HEK293 (cell line): ENCODE results near the gene MICALL1.
A peak's percentile ranks its signal among the peaks of the same experiment; 100 is the strongest.

ENCODE experiments used
- GLIS2 ChIP-seq: fragments of 450-650 bp; formaldehyde crosslinking; IDR thresholded peaks from 2 replicates; pipeline ENCODE4 v1.5.1; 2016; ENCODE audit warnings: missing biosample characterization, missing genetic modification characterization
- KLF1 ChIP-seq: fragments of 450-650 bp; formaldehyde crosslinking; IDR thresholded peaks from 2 replicates; pipeline ENCODE4 v1.5.1; 2016; ENCODE audit warnings: missing biosample characterization, missing genetic modification characterization
- KLF16 ChIP-seq: fragments of 450-650 bp; formaldehyde crosslinking; IDR thresholded peaks from 2 replicates; pipeline ENCODE4 v1.5.1; 2017; ENCODE audit warnings: missing biosample characterization, missing genetic modification characterization
- TCF7L2 ChIP-seq: IDR thresholded peaks from 2 replicates; pipeline ENCODE4 v1.6.1; 2011; ENCODE audit warnings: low read depth, mild to moderate bottlenecking, inconsistent platforms, low read length, moderate library complexity, borderline replicate concordance
- ZFP3 ChIP-seq: fragments of 450-650 bp; formaldehyde crosslinking; IDR thresholded peaks from 2 replicates; pipeline ENCODE4 v1.5.1; 2016; ENCODE audit warnings: low read depth, missing biosample characterization, missing genetic modification characterization
- ZIC2 ChIP-seq: fragments of 450-650 bp; formaldehyde crosslinking; IDR thresholded peaks from 2 replicates; pipeline ENCODE4 v1.5.1; 2016; ENCODE audit warnings: missing biosample characterization, missing genetic modification characterization
- ZNF114 ChIP-seq: fragments of 450-650 bp; formaldehyde crosslinking; IDR thresholded peaks from 2 replicates; pipeline ENCODE4 v1.5.0; 2017; ENCODE audit warnings: missing biosample characterization, missing genetic modification characterization
- ZNF133 ChIP-seq: fragments of 450-650 bp; formaldehyde crosslinking; IDR thresholded peaks from 2 replicates; pipeline ENCODE4 v1.5.1; 2016; ENCODE audit warnings: missing biosample characterization, missing genetic modification characterization
- ZNF174 ChIP-seq: fragments of 450-650 bp; formaldehyde crosslinking; IDR thresholded peaks from 2 replicates; pipeline ENCODE4 v1.5.0; 2017; ENCODE audit warnings: missing biosample characterization, mild to moderate bottlenecking, missing genetic modification characterization
- ZNF211 ChIP-seq: fragments of 450-650 bp; formaldehyde crosslinking; IDR thresholded peaks from 2 replicates; pipeline ENCODE4 v1.5.1; 2016; ENCODE audit warnings: low read depth, missing biosample characterization, missing genetic modification characterization
- ZNF223 ChIP-seq: fragments of 450-650 bp; formaldehyde crosslinking; IDR thresholded peaks from 2 replicates; pipeline ENCODE4 v1.5.1; 2016; ENCODE audit warnings: missing biosample characterization, missing genetic modification characterization
- ZNF324 ChIP-seq: fragments of 450-650 bp; formaldehyde crosslinking; IDR thresholded peaks from 2 replicates; pipeline ENCODE4 v1.5.1; 2016; ENCODE audit warnings: missing biosample characterization, missing genetic modification characterization
- ZNF416 ChIP-seq: fragments of 450-650 bp; formaldehyde crosslinking; IDR thresholded peaks from 2 replicates; pipeline ENCODE4 v1.5.1; 2016; ENCODE audit warnings: missing biosample characterization, missing genetic modification characterization
- ZNF596 ChIP-seq: fragments of 450-650 bp; IDR thresholded peaks from 2 replicates; pipeline ENCODE4 v1.5.0; 2018; ENCODE audit warnings: missing biosample characterization, mild to moderate bottlenecking, missing genetic modification characterization, moderate library complexity
- ZNF785 ChIP-seq: fragments of 450-650 bp; formaldehyde crosslinking; IDR thresholded peaks from 2 replicates; pipeline ENCODE4 v1.5.1; 2016; ENCODE audit warnings: missing biosample characterization, missing genetic modification characterization
- ZNF830 ChIP-seq: fragments of 450-650 bp; IDR thresholded peaks from 2 replicates; pipeline ENCODE4 v1.5.0; 2018; ENCODE audit warnings: missing biosample characterization, missing genetic modification characterization, low read depth, mild to moderate bottlenecking, moderate library complexity
- TF ChIP-seq, protein P1 (sequence below): sonication (generic); formaldehyde crosslinking; IDR thresholded peaks from 2 replicates; pipeline ENCODE4 v1.8.1; 2022; ENCODE audit warnings: mild to moderate bottlenecking, moderate library complexity, missing genetic modification reagents
- TF ChIP-seq, protein P2 (sequence below): fragments of 450-650 bp; formaldehyde crosslinking; conservative IDR thresholded peaks from 2 replicates; pipeline ENCODE4 v1.5.1; 2016; ENCODE audit warnings: low read depth, missing biosample characterization, missing genetic modification characterization
- TF ChIP-seq, protein P3 (sequence below): fragments of 450-650 bp; formaldehyde crosslinking; IDR thresholded peaks from 2 replicates; pipeline ENCODE4 v1.5.1; 2016; ENCODE audit warnings: missing biosample characterization, missing genetic modification characterization
- TF ChIP-seq, protein P4 (sequence below): fragments of 450-650 bp; formaldehyde crosslinking; IDR thresholded peaks from 2 replicates; pipeline ENCODE4 v1.5.1; 2016; ENCODE audit warnings: missing biosample characterization, missing genetic modification characterization
- TF ChIP-seq, protein P5 (sequence below): fragments of 450-650 bp; formaldehyde crosslinking; IDR thresholded peaks from 2 replicates; pipeline ENCODE4 v1.5.1; 2016; ENCODE audit warnings: missing biosample characterization, missing genetic modification characterization
- TF ChIP-seq, protein P6 (sequence below): fragments of 450-650 bp; formaldehyde crosslinking; IDR thresholded peaks from 2 replicates; pipeline ENCODE4 v1.5.1; 2016; ENCODE audit warnings: missing biosample characterization, missing genetic modification characterization, borderline replicate concordance
- TF ChIP-seq, protein P7 (sequence below): fragments of 450-650 bp; formaldehyde crosslinking; IDR thresholded peaks from 2 replicates; pipeline ENCODE4 v1.5.1; 2016; ENCODE audit warnings: missing biosample characterization, missing genetic modification characterization

Gene MICALL1

DNA sequence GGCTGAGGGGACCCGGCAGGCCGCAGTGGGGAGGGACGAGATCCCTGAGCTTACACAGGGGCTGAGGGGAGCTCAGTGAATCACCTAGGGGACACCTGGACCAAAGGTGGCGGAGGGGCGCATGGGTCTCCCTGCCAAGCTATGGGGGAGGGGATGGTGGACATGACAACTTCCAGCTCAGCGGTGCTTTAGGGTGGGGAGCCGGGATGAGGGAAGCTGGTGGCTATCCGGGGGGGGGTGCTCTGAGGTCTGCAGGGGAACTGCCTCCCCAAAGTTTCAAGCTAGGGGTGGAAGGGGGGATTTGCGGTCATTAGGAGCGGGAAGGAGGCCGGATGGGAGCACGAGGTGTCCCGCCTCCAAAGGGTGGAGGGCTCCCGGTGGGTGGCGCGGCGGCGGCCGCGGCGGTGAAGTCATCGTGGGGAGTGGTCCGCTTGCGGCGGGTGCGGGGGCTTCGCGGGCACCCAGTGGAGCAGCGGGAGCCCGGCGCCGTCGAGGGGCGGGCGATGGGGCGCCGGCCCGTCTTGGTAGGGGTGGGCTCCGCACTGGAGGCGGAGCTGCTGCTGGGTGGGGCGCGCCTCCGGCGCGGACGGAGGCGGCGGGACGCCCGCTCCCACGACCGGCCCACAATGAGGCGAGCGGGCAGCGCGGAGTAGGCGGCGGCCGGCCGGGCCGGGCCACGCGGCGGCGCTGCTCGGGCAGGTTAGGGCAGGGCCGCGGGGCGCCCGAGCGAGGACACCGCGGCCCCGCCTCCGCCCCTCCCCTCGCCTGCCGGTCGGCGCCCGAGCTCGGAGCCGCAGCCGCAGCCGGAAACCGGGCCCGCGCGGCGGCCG is at the start of gene MICALL1 (continued):
- TF ChIP-seq, protein P1, sequence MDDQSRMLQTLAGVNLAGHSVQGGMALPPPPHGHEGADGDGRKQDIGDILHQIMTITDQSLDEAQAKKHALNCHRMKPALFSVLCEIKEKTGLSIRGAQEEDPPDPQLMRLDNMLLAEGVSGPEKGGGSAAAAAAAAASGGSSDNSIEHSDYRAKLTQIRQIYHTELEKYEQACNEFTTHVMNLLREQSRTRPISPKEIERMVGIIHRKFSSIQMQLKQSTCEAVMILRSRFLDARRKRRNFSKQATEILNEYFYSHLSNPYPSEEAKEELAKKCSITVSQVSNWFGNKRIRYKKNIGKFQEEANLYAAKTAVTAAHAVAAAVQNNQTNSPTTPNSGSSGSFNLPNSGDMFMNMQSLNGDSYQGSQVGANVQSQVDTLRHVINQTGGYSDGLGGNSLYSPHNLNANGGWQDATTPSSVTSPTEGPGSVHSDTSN: no peak
- TF ChIP-seq ZIC2 (tag by site-specific recombination) (peak; percentile 75), ZFP3 (tag by site-specific recombination) (no peak), ZNF114 (tag by site-specific recombination) (no peak), ZNF416 (tag by site-specific recombination) (no peak), ZNF223 (tag by site-specific recombination) (no peak), KLF16 (tag by site-specific recombination) (peak; percentile 66), TCF7L2 (no peak), ZNF174 (no peak), ZNF785 (tag by site-specific recombination) (0 out of 2 replicates have a peak, but pooled peaks have one; percentile 85), ZNF324 (no peak; the same call in 1 of the 2 replicates), ZNF211 (no peak), GLIS2 (tag by site-specific recombination) (peak; percentile 84), ZNF830 (tag by site-specific recombination) (no peak), ZNF133 (tag by site-specific recombination) (no peak), ZNF596 (peak; percentile 77), KLF1 (peak; percentile 89)
- TF ChIP-seq, protein P2, sequence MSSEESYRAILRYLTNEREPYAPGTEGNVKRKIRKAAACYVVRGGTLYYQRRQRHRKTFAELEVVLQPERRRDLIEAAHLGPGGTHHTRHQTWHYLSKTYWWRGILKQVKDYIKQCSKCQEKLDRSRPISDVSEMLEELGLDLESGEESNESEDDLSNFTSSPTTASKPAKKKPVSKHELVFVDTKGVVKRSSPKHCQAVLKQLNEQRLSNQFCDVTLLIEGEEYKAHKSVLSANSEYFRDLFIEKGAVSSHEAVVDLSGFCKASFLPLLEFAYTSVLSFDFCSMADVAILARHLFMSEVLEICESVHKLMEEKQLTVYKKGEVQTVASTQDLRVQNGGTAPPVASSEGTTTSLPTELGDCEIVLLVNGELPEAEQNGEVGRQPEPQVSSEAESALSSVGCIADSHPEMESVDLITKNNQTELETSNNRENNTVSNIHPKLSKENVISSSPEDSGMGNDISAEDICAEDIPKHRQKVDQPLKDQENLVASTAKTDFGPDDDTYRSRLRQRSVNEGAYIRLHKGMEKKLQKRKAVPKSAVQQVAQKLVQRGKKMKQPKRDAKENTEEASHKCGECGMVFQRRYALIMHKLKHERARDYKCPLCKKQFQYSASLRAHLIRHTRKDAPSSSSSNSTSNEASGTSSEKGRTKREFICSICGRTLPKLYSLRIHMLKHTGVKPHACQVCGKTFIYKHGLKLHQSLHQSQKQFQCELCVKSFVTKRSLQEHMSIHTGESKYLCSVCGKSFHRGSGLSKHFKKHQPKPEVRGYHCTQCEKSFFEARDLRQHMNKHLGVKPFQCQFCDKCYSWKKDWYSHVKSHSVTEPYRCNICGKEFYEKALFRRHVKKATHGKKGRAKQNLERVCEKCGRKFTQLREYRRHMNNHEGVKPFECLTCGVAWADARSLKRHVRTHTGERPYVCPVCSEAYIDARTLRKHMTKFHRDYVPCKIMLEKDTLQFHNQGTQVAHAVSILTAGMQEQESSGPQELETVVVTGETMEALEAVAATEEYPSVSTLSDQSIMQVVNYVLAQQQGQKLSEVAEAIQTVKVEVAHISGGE: no peak
- TF ChIP-seq, protein P3, sequence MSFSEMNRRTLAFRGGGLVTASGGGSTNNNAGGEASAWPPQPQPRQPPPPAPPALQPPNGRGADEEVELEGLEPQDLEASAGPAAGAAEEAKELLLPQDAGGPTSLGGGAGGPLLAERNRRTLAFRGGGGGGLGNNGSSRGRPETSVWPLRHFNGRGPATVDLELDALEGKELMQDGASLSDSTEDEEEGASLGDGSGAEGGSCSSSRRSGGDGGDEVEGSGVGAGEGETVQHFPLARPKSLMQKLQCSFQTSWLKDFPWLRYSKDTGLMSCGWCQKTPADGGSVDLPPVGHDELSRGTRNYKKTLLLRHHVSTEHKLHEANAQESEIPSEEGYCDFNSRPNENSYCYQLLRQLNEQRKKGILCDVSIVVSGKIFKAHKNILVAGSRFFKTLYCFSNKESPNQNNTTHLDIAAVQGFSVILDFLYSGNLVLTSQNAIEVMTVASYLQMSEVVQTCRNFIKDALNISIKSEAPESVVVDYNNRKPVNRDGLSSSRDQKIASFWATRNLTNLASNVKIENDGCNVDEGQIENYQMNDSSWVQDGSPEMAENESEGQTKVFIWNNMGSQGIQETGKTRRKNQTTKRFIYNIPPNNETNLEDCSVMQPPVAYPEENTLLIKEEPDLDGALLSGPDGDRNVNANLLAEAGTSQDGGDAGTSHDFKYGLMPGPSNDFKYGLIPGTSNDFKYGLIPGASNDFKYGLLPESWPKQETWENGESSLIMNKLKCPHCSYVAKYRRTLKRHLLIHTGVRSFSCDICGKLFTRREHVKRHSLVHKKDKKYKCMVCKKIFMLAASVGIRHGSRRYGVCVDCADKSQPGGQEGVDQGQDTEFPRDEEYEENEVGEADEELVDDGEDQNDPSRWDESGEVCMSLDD (tag by site-specific recombination): peak; percentile 61; the same call in 1 of the 2 replicates
- TF ChIP-seq, protein P4, sequence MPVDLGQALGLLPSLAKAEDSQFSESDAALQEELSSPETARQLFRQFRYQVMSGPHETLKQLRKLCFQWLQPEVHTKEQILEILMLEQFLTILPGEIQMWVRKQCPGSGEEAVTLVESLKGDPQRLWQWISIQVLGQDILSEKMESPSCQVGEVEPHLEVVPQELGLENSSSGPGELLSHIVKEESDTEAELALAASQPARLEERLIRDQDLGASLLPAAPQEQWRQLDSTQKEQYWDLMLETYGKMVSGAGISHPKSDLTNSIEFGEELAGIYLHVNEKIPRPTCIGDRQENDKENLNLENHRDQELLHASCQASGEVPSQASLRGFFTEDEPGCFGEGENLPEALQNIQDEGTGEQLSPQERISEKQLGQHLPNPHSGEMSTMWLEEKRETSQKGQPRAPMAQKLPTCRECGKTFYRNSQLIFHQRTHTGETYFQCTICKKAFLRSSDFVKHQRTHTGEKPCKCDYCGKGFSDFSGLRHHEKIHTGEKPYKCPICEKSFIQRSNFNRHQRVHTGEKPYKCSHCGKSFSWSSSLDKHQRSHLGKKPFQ (tag by site-specific recombination): no peak
- TF ChIP-seq, protein P5, sequence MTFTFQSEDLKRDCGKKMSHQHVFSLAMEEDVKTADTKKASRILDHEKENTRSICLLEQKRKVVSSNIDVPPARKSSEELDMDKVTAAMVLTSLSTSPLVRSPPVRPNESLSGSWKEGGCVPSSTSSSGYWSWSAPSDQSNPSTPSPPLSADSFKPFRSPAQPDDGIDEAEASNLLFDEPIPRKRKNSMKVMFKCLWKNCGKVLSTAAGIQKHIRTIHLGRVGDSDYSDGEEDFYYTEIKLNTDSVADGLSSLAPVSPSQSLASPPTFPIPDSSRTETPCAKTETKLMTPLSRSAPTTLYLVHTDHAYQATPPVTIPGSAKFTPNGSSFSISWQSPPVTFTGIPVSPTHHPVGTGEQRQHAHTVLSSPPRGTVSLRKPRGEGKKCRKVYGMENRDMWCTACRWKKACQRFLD (tag by site-specific recombination): peak; percentile 7; the same call in 1 of the 2 replicates
- TF ChIP-seq, protein P6, sequence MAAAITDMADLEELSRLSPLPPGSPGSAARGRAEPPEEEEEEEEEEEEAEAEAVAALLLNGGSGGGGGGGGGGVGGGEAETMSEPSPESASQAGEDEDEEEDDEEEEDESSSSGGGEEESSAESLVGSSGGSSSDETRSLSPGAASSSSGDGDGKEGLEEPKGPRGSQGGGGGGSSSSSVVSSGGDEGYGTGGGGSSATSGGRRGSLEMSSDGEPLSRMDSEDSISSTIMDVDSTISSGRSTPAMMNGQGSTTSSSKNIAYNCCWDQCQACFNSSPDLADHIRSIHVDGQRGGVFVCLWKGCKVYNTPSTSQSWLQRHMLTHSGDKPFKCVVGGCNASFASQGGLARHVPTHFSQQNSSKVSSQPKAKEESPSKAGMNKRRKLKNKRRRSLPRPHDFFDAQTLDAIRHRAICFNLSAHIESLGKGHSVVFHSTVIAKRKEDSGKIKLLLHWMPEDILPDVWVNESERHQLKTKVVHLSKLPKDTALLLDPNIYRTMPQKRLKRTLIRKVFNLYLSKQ (tag by site-specific recombination): no peak
- TF ChIP-seq, protein P7, sequence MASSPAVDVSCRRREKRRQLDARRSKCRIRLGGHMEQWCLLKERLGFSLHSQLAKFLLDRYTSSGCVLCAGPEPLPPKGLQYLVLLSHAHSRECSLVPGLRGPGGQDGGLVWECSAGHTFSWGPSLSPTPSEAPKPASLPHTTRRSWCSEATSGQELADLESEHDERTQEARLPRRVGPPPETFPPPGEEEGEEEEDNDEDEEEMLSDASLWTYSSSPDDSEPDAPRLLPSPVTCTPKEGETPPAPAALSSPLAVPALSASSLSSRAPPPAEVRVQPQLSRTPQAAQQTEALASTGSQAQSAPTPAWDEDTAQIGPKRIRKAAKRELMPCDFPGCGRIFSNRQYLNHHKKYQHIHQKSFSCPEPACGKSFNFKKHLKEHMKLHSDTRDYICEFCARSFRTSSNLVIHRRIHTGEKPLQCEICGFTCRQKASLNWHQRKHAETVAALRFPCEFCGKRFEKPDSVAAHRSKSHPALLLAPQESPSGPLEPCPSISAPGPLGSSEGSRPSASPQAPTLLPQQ (tag by site-specific recombination): 0 out of 2 replicates have a peak, but pooled peaks have one; percentile 35
